Tibial nerve (tissue), 3 donors: ENCODE measurements around the gene SERP1.
A peak's percentile ranks its signal among the peaks of the same experiment; 100 is the strongest.

Experiments used
- POLR2A ChIP-seq, 2 donors: fragments of 450-650 bp; IDR thresholded peaks; one replicate each; pipeline ENCODE4 v1.6.1; 2017; ENCODE audit warnings: antibody characterized with exemption in 2 of 2, mild to moderate bottlenecking in 2 of 2, moderate library complexity in 2 of 2
- TF ChIP-seq, protein P1 (sequence below), 5 experiments: fragments of 200-600 bp in 3 of 5; fragments of 450-650 bp in 2 of 5; sonication (generic) in 3 of 5; IDR thresholded peaks; one replicate each; pipeline ENCODE4 v1.5.1; 2016 to 2019; ENCODE audit warnings: antibody characterized with exemption in 5 of 5, mild to moderate bottlenecking in 3 of 5, moderate library complexity in 2 of 5

DNA sequence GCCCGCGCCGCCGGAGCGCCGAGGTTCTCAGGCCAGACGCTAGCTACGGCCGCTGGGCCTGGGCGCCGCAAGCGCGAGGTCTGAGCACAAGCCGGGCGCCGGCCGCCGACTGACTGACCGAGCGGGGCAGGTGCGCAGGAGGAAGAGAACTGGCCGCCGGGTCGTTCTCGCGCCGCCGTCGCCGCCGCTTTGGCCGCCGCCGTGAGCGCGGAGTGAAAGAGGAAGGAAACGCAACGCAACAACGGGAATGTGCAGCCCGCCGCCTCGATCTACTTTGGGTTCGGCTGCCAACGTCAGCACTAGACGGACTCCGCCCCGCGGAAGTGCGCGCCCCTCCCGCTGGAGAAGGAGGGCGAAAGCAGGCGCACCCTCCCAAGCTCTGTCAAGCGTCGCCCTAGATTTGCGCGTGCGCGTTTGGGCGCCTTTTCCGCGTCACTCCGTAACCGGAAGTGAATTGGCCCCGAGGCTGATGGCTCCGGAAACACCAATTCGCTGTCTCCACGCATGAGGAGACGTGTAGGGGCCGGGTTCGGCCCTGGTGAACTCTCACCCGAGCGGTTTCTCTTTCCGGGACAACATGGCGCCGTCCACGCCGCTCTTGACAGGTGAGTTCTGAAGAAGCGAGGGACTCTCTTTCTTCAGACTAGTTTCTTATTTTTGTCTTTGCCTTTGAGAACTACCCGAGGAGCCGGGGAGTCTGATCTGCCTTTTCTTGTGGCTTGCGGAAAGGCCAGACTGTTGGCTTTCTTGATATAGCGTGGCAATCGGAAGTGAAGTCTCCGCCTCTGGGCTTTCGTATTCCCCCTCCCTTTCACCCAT, at the start of gene SERP1, which contains the start of gene EIF2A:
- peak; percentile 91 to 98 for TF ChIP-seq POLR2A (IDR thresholded peaks at IDR 0.05)
- TF ChIP-seq, protein P1, sequence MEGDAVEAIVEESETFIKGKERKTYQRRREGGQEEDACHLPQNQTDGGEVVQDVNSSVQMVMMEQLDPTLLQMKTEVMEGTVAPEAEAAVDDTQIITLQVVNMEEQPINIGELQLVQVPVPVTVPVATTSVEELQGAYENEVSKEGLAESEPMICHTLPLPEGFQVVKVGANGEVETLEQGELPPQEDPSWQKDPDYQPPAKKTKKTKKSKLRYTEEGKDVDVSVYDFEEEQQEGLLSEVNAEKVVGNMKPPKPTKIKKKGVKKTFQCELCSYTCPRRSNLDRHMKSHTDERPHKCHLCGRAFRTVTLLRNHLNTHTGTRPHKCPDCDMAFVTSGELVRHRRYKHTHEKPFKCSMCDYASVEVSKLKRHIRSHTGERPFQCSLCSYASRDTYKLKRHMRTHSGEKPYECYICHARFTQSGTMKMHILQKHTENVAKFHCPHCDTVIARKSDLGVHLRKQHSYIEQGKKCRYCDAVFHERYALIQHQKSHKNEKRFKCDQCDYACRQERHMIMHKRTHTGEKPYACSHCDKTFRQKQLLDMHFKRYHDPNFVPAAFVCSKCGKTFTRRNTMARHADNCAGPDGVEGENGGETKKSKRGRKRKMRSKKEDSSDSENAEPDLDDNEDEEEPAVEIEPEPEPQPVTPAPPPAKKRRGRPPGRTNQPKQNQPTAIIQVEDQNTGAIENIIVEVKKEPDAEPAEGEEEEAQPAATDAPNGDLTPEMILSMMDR (IDR thresholded peaks at IDR 0.05): peak in 1 of 5 experiments; percentile 55
